HEK293 (cell line): ENCODE results near the gene CMTM1.

Experiments
- CTCF ChIA-PET: fragments of 350-600 bp; formaldehyde crosslinking; extraction: SDS; loops from one replicate; lab custom pipeline; 2021; ENCODE audit warnings: antibody characterized with exemption; lab: Yijun Ruan, JAX
- POLR2A ChIA-PET: fragments of 300-600 bp; formaldehyde crosslinking; extraction: SDS; loops from one replicate; lab custom pipeline; 2020; ENCODE audit warnings: antibody characterized with exemption, inconsistent platforms; lab: Yijun Ruan, JAX
- H3K27ac ChIP-seq: fragments of 200-500 bp; sonication (Bioruptor generic); 2 replicates; pipeline ENCODE4 v1.5.1; 2014; ENCODE audit warnings: low read depth, low read length, control low read depth, inconsistent platforms; ENCODE audit errors: extremely low read depth
- H3K36me3 ChIP-seq, 2 experiments: fragments of 200-500 bp in 1 of 2; sonication (Bioruptor generic) in 1 of 2; 1 replicate in 1 of 2; 2 replicates in 1 of 2; pipeline ENCODE4 v1.5.1; 2014 to 2017; ENCODE audit warnings: inconsistent platforms in 2 of 2, low read length in 2 of 2; ENCODE audit not compliant: control insufficient read depth in 2 of 2, insufficient read depth in 1 of 2
- H3K4me1 ChIP-seq: fragments of 200-500 bp; sonication (Bioruptor generic); 2 replicates; pipeline ENCODE4 v1.5.1; 2014; ENCODE audit warnings: mild to moderate bottlenecking, low read length, inconsistent platforms; ENCODE audit not compliant: control insufficient read depth, insufficient read depth
- H3K4me3 ChIP-seq: 2 replicates; pipeline ENCODE4 v1.5.1; 2011; ENCODE audit warnings: low read depth, mild to moderate bottlenecking, control low read depth, low read length, moderate library complexity
- H3K9me3 ChIP-seq: fragments of 200-500 bp; sonication (Bioruptor generic); 2 replicates; pipeline ENCODE4 v1.5.1; 2014; ENCODE audit warnings: low read depth, low read length, inconsistent platforms; ENCODE audit not compliant: control insufficient read depth, insufficient read depth
- KLF10 ChIP-seq: fragments of 450-650 bp; IDR thresholded peaks from 2 replicates; pipeline ENCODE4 v1.5.1; 2018; ENCODE audit warnings: missing biosample characterization, mild to moderate bottlenecking, missing genetic modification characterization
- KLF8 ChIP-seq: fragments of 450-650 bp; formaldehyde crosslinking; IDR thresholded peaks from 2 replicates; pipeline ENCODE4 v1.5.1; 2016; ENCODE audit warnings: missing biosample characterization, missing genetic modification characterization
- SP7 ChIP-seq: fragments of 450-650 bp; formaldehyde crosslinking; IDR thresholded peaks from 2 replicates; pipeline ENCODE4 v1.5.1; 2016; ENCODE audit warnings: missing biosample characterization, missing genetic modification characterization
- ZEB2 ChIP-seq: fragments of 450-650 bp; formaldehyde crosslinking; IDR thresholded peaks from 2 replicates; pipeline ENCODE4 v1.5.1; 2016; ENCODE audit warnings: missing biosample characterization, missing genetic modification characterization
- ZFP3 ChIP-seq: fragments of 450-650 bp; formaldehyde crosslinking; IDR thresholded peaks from 2 replicates; pipeline ENCODE4 v1.5.1; 2016; ENCODE audit warnings: low read depth, missing biosample characterization, missing genetic modification characterization
- ZFP41 ChIP-seq: fragments of 450-650 bp; formaldehyde crosslinking; IDR thresholded peaks from 2 replicates; pipeline ENCODE4 v1.5.1; 2016; ENCODE audit warnings: missing biosample characterization, missing genetic modification characterization, borderline replicate concordance
- ZNF585B ChIP-seq: fragments of 450-650 bp; formaldehyde crosslinking; IDR thresholded peaks from 2 replicates; pipeline ENCODE4 v1.5.1; 2016; ENCODE audit warnings: missing biosample characterization, missing genetic modification characterization
- ZNF600 ChIP-seq: fragments of 450-650 bp; formaldehyde crosslinking; IDR thresholded peaks from 2 replicates; pipeline ENCODE4 v1.5.1; 2016; ENCODE audit warnings: missing biosample characterization, missing genetic modification characterization
- ZNF623 ChIP-seq: fragments of 450-650 bp; formaldehyde crosslinking; IDR thresholded peaks from 2 replicates; pipeline ENCODE4 v1.5.1; 2016; ENCODE audit warnings: missing biosample characterization, missing genetic modification characterization
- ZNF629 ChIP-seq: fragments of 450-650 bp; formaldehyde crosslinking; IDR thresholded peaks from 2 replicates; pipeline ENCODE4 v1.5.1; 2017; ENCODE audit warnings: missing biosample characterization, missing genetic modification characterization
- ZNF654 ChIP-seq: fragments of 450-650 bp; formaldehyde crosslinking; IDR thresholded peaks from 2 replicates; pipeline ENCODE4 v1.5.1; 2016; ENCODE audit warnings: low read depth, missing biosample characterization, missing genetic modification characterization
- ZNF777 ChIP-seq: fragments of 450-650 bp; formaldehyde crosslinking; IDR thresholded peaks from 2 replicates; pipeline ENCODE4 v1.5.1; 2017; ENCODE audit warnings: missing biosample characterization, missing genetic modification characterization, borderline replicate concordance
- TF ChIP-seq, protein P1 (sequence below): fragments of 450-650 bp; IDR thresholded peaks from 2 replicates; pipeline ENCODE4 v1.5.1; 2018; ENCODE audit warnings: missing biosample characterization, mild to moderate bottlenecking, missing genetic modification characterization
- TF ChIP-seq, protein P2 (sequence below): fragments of 450-650 bp; formaldehyde crosslinking; IDR thresholded peaks from 2 replicates; pipeline ENCODE4 v1.5.1; 2016; ENCODE audit warnings: missing biosample characterization, missing genetic modification characterization, borderline replicate concordance
- TF ChIP-seq, protein P3 (sequence below): fragments of 450-650 bp; formaldehyde crosslinking; IDR thresholded peaks from 2 replicates; pipeline ENCODE4 v1.5.1; 2017; ENCODE audit warnings: missing biosample characterization, missing genetic modification characterization
- TF ChIP-seq, protein P4 (sequence below): fragments of 450-650 bp; formaldehyde crosslinking; IDR thresholded peaks from 2 replicates; pipeline ENCODE4 v1.5.1; 2016; ENCODE audit warnings: missing biosample characterization, missing genetic modification characterization
- TF ChIP-seq, protein P5 (sequence below): fragments of 450-650 bp; formaldehyde crosslinking; IDR thresholded peaks from 2 replicates; pipeline ENCODE4 v1.5.1; 2017; ENCODE audit warnings: missing biosample characterization, missing genetic modification characterization

The CMTM1 gene

DNA sequence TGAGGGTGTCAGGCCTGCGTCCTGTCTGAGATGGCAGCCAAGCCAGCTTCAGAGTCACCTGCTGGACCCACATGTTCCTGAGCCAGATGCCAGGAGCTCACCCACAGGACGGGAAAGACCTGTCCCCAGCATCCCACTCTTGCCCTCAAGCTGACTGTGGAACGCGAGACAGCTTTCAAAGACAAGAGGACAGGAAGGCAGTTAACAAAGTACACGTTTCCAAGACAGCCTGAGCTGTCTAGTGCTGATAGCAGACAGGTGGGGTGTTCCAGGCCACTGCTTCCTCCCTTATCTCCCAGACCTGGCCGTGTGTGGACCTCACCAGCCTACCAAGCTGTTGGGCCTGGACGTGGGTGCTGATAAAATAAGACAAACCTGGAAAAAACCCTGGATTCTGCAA lies 51.5 kb downstream of the CMTM1 start:
- POLR2A ChIA-PET, result interaction anchor here (1.3 kb wide), 1 partner anchor 10 kb away, joined by 4 read pairs; no protein-coding TSS in a partner anchor
- peaks cover 0 to 71% of the 10 kb centered on the region in 2 experiments; a peak in 1 of 3 replicates for H3K36me3 ChIP-seq
- TF ChIP-seq KLF10 (tag by site-specific recombination) (no peak), ZFP3 (tag by site-specific recombination) (no peak)
- TF ChIP-seq, all 188 proteins: peak for 0
- Histone ChIP-seq H3K9me3 (no peaks in the 10 kb centered on the region), H3K4me3 (no peak overlapping the region), H3K27ac (no peak overlapping the region), H3K4me1 (peaks cover 13% of the 10 kb centered on the region)
- CTCF ChIA-PET, result interaction anchor here (0.8 to 5.3 kb wide), 5 partner anchors 9 to 123 kb away, joined by 3 to 28 read pairs (median 4); no protein-coding TSS in a partner anchor

DNA sequence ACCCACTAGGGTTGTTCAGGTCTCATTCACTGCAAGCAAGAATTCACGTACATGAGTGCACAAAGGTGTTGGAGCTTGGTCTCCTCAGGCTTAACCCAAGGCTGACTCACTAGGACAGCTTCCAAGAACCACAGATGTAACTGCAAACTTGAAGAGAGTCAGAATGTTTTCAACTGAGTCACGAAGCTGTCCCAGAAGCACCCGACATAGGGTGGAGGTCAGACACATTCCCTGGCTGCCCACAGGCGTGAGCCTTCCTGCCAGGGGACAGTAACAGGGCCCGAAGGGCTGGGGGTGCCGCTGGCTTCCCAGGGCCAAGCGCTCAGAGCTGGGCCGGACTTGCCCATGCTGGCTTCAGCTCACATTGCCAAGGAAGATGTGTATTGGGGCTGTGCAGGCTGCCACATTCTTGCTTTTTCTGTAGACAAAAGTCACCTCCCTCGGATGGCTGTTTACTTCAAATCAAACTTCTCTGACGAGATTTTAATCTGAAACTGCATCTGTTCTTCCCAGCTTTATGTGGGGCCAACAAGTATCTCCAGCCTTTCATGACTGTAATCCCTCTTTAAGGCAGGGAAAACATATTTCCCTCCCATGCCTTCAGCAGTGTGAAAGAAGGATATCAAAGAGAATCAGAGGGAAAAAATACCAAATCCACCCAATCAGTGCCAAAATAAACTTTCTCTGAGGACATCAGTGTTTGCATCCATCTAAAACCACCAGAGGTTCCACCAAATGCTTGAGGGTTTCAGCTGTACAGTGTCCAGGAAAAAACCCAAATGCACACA lies 52.5 kb downstream of the CMTM1 start:
- Histone ChIP-seq H3K36me3 (peaks cover 0 to 72% of the 10 kb centered on the region in 2 experiments; a peak in 1 of 3 replicates), H3K9me3 (no peaks in the 10 kb centered on the region), H3K4me1 (peaks cover 13% of the 10 kb centered on the region), H3K4me3 (no peak overlapping the region)
- CTCF ChIA-PET, result interaction anchor here (0.7 to 5.3 kb wide), 6 partner anchors 10 to 249 kb away, joined by 3 to 28 read pairs (median 4); no protein-coding TSS in a partner anchor
- TF ChIP-seq ZNF654 (no peak), ZNF600 (tag by site-specific recombination) (peak; percentile 31; the same call in 1 of the 2 replicates), ZNF585B (no peak), ZFP41 (tag by site-specific recombination) (no peak), ZNF777 (no peak)
- TF ChIP-seq, all 188 proteins: peak for 1
- POLR2A ChIA-PET, result interaction anchor here (1.3 kb wide), 1 partner anchor 11 kb away, joined by 4 read pairs; no protein-coding TSS in a partner anchor
- no peak overlapping the region for H3K27ac ChIP-seq

DNA sequence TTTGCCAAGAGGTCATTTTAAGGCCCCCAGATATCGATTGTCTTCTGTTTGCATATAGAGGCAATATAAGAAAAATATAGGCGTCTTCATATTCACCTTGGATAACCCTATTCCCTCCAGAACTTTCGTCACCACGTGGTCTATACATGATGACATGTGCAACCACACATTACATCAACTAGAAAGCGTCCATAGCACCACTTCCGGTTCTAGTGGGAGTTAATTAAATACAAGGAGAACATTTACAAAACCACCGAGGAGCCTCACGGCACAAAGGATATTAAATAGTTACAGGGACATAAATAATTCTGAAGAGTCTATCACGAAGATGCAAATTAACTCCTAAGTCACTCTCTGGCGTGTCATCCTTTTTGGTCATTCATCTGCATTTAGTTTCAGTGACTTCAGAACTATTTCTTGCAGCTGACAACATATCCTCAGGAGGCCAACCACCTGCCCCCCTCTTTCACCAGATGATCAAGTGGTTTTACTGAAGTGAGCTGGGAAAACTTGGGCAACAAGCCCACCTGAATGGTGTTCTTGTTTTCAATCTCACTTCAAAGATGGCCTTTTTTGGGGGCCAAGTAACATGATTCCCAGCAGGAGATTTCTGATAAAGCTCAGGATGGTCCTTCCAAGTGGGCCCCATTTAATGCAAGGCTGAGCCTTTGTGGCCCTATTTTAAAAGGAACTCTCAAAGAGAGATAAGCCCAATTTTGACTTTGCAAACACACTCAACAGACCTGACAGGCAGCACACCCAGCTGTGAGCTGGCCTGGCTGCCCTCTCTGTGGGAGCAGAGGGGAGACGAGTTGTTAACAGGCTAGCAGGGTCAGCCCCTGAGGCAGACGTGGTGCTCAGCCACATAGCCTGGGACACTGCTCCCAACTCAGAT lies 53.5 kb downstream of the CMTM1 start:
- ChIA-PET CTCF (interaction anchor here (0.8 to 5.3 kb wide), 6 partner anchors 11 to 255 kb away, joined by 3 to 28 read pairs (median 4); no protein-coding TSS in a partner anchor), POLR2A (no interaction called here)
- peaks cover 0 to 65% of the 10 kb centered on the region in 2 experiments; a peak in 1 of 3 replicates for H3K36me3 ChIP-seq
- peaks cover 13% of the 10 kb centered on the region for H3K4me1 ChIP-seq
- H3K9me3 ChIP-seq, result no peaks in the 10 kb centered on the region
- no peak overlapping the region; the same call in 1 of the 2 replicates for H3K27ac ChIP-seq
- H3K4me3 ChIP-seq, result no peak overlapping the region
- TF ChIP-seq, protein P1, sequence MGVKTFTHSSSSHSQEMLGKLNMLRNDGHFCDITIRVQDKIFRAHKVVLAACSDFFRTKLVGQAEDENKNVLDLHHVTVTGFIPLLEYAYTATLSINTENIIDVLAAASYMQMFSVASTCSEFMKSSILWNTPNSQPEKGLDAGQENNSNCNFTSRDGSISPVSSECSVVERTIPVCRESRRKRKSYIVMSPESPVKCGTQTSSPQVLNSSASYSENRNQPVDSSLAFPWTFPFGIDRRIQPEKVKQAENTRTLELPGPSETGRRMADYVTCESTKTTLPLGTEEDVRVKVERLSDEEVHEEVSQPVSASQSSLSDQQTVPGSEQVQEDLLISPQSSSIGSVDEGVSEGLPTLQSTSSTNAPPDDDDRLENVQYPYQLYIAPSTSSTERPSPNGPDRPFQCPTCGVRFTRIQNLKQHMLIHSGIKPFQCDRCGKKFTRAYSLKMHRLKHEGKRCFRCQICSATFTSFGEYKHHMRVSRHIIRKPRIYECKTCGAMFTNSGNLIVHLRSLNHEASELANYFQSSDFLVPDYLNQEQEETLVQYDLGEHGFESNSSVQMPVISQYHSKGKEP, result peak; percentile 40; the same call in 1 of the 2 replicates
- TF ChIP-seq ZNF629 (tag by site-specific recombination) (peak; percentile 92), ZNF623 (tag by site-specific recombination) (no peak), ZNF600 (tag by site-specific recombination) (0 out of 2 replicates have a peak, but pooled peaks have one; percentile 33), SP7 (tag by site-specific recombination) (peak; percentile 92), KLF8 (tag by site-specific recombination) (peak; percentile 24; the same call in 1 of the 2 replicates), ZEB2 (tag by site-specific recombination) (peak; percentile 81)
- TF ChIP-seq, protein P2, sequence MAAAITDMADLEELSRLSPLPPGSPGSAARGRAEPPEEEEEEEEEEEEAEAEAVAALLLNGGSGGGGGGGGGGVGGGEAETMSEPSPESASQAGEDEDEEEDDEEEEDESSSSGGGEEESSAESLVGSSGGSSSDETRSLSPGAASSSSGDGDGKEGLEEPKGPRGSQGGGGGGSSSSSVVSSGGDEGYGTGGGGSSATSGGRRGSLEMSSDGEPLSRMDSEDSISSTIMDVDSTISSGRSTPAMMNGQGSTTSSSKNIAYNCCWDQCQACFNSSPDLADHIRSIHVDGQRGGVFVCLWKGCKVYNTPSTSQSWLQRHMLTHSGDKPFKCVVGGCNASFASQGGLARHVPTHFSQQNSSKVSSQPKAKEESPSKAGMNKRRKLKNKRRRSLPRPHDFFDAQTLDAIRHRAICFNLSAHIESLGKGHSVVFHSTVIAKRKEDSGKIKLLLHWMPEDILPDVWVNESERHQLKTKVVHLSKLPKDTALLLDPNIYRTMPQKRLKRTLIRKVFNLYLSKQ, result no peak
- TF ChIP-seq, protein P3, sequence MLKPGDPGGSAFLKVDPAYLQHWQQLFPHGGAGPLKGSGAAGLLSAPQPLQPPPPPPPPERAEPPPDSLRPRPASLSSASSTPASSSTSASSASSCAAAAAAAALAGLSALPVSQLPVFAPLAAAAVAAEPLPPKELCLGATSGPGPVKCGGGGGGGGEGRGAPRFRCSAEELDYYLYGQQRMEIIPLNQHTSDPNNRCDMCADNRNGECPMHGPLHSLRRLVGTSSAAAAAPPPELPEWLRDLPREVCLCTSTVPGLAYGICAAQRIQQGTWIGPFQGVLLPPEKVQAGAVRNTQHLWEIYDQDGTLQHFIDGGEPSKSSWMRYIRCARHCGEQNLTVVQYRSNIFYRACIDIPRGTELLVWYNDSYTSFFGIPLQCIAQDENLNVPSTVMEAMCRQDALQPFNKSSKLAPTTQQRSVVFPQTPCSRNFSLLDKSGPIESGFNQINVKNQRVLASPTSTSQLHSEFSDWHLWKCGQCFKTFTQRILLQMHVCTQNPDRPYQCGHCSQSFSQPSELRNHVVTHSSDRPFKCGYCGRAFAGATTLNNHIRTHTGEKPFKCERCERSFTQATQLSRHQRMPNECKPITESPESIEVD, result peak; percentile 42; the same call in 1 of the 2 replicates
- TF ChIP-seq, protein P4, sequence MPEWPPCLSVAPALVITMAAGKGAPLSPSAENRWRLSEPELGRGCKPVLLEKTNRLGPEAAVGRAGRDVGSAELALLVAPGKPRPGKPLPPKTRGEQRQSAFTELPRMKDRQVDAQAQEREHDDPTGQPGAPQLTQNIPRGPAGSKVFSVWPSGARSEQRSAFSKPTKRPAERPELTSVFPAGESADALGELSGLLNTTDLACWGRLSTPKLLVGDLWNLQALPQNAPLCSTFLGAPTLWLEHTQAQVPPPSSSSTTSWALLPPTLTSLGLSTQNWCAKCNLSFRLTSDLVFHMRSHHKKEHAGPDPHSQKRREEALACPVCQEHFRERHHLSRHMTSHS, result no peak
- TF ChIP-seq, protein P5, sequence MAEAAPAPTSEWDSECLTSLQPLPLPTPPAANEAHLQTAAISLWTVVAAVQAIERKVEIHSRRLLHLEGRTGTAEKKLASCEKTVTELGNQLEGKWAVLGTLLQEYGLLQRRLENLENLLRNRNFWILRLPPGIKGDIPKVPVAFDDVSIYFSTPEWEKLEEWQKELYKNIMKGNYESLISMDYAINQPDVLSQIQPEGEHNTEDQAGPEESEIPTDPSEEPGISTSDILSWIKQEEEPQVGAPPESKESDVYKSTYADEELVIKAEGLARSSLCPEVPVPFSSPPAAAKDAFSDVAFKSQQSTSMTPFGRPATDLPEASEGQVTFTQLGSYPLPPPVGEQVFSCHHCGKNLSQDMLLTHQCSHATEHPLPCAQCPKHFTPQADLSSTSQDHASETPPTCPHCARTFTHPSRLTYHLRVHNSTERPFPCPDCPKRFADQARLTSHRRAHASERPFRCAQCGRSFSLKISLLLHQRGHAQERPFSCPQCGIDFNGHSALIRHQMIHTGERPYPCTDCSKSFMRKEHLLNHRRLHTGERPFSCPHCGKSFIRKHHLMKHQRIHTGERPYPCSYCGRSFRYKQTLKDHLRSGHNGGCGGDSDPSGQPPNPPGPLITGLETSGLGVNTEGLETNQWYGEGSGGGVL (tag by site-specific recombination), result peak; percentile 57
